Measurements from ENCODE around the gene CHN1. TPM values are rescaled to one million over a fixed set of nuclear protein-coding genes. Genes with fewer than 3 reads are reported as not detected.

Gene CHN1
- total RNA-seq, 2 experiments from 2014 or later: 5.3 to 5.6 TPM

GRCh38 chr2:174874085-174874484, 131.1 kb downstream of the CHN1 start:
- H3K9me3 Mint-ChIP-seq: no peaks in the 10 kb centered on the region
- TF ChIP-seq CTCF (IDR thresholded peaks at IDR 0.05): no peak
- Histone ChIP-seq H3K27me3 (ENCODE audit: control insufficient read depth in 1 of 2, insufficient read depth in 2 of 2, low read length in 2 of 2) (no peaks in the 10 kb centered on the region), H3K9me3 (ENCODE audit: control insufficient read depth in 1 of 2, insufficient read depth in 1 of 2, low read length in 2 of 2) (no peaks in the 10 kb centered on the region), H3K27ac (ENCODE audit: low read depth in 1 of 2, low read length in 2 of 2) (no peak overlapping the region), H3K4me3 (ENCODE audit: low read length) (no peak overlapping the region), H3K4me1 (ENCODE audit: insufficient read depth, low read length) (no peaks in the 10 kb centered on the region), H3K36me3 (ENCODE audit: insufficient read depth, low read length) (no peaks in the 10 kb centered on the region)
- H3K4me3 Mint-ChIP-seq: no peak overlapping the region
- H3K4me1 Mint-ChIP-seq (ENCODE audit: low read depth): no peaks in the 10 kb centered on the region
- intact Hi-C loops (cut with DNase I, micrococcal nuclease): no loop called here
- no peaks in the 10 kb centered on the region for H3K27me3 Mint-ChIP-seq
- no peak overlapping the region for H3K27ac Mint-ChIP-seq
- ATAC-seq (ENCODE audit: poor library complexity) (no peak), DNase-seq (no peak)
- ChIA-PET POLR2A (interaction anchor here (0.6 kb wide), 1 partner anchor 18 kb away, joined by 3 read pairs; no protein-coding TSS in a partner anchor), CTCF (no interaction called here)
- no peaks in the 10 kb centered on the region for H3K36me3 Mint-ChIP-seq (ENCODE audit: low read depth)

- ChIA-PET CTCF (no interaction called here), POLR2A (interaction anchor here (0.6 kb wide), 1 partner anchor 17 kb away, joined by 3 read pairs; no protein-coding TSS in a partner anchor)
- H3K36me3 Mint-ChIP-seq (ENCODE audit: low read depth): no peaks in the 10 kb centered on the region
- H3K27ac ChIP-seq (ENCODE audit: low read depth in 1 of 2, low read length in 2 of 2): no peak overlapping the region
- TF ChIP-seq CTCF (IDR thresholded peaks at IDR 0.05): no peak
- H3K9me3 ChIP-seq (ENCODE audit: control insufficient read depth in 1 of 2, insufficient read depth in 1 of 2, low read length in 2 of 2): no peaks in the 10 kb centered on the region
- H3K27me3 ChIP-seq (ENCODE audit: control insufficient read depth in 1 of 2, insufficient read depth in 2 of 2, low read length in 2 of 2): no peaks in the 10 kb centered on the region
- no peaks in the 10 kb centered on the region for H3K36me3 ChIP-seq (ENCODE audit: insufficient read depth, low read length)
- no peak for DNase-seq
- intact Hi-C loops (cut with DNase I, micrococcal nuclease): no loop called here
- H3K9me3 Mint-ChIP-seq: no peaks in the 10 kb centered on the region
- H3K4me1 ChIP-seq (ENCODE audit: insufficient read depth, low read length): no peaks in the 10 kb centered on the region
- H3K27ac Mint-ChIP-seq: no peak overlapping the region
- H3K27me3 Mint-ChIP-seq: no peaks in the 10 kb centered on the region
- no peak for ATAC-seq (ENCODE audit: poor library complexity)
- H3K4me3 ChIP-seq (ENCODE audit: low read length): no peak overlapping the region
- no peaks in the 10 kb centered on the region for H3K4me1 Mint-ChIP-seq (ENCODE audit: low read depth)
- H3K4me3 Mint-ChIP-seq: no peak overlapping the region
These were observed 131.7 kb downstream of the CHN1 start for GRCh38 chr2:174873471-174873870.

DNA sequence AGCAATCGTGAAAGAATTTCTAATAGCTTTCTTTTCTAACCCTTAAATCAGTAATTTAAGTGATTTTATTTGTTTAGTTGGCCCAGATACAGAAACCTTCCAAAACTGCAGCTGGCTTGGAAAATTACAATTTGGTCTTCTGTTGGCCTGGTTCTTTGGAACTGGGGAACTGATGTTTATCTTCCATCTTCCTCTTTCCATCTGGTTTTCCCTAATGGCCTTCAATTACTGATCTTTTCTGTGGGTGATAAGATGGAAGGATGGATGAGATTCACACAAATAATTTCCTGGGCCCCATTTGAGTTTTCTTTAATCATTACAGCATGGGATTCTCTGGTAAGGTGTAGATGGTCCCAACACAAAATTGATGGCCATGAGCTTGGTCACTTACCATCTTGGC, 134.4 kb downstream of the CHN1 start:
- no peak overlapping the region for H3K27ac Mint-ChIP-seq
- H3K4me3 Mint-ChIP-seq: no peak overlapping the region
- TF ChIP-seq CTCF (IDR thresholded peaks at IDR 0.05): no peak
- Histone ChIP-seq H3K4me3 (ENCODE audit: low read length) (no peak overlapping the region), H3K27me3 (ENCODE audit: control insufficient read depth in 1 of 2, insufficient read depth in 2 of 2, low read length in 2 of 2) (no peaks in the 10 kb centered on the region), H3K36me3 (ENCODE audit: insufficient read depth, low read length) (no peaks in the 10 kb centered on the region), H3K4me1 (ENCODE audit: insufficient read depth, low read length) (no peaks in the 10 kb centered on the region), H3K27ac (ENCODE audit: low read depth in 1 of 2, low read length in 2 of 2) (no peak overlapping the region), H3K9me3 (ENCODE audit: control insufficient read depth in 1 of 2, insufficient read depth in 1 of 2, low read length in 2 of 2) (no peaks in the 10 kb centered on the region)
- ChIA-PET POLR2A (no interaction called here), CTCF (no interaction called here)
- no peaks in the 10 kb centered on the region for H3K36me3 Mint-ChIP-seq (ENCODE audit: low read depth)
- DNase-seq: no peak
- intact Hi-C loops (cut with DNase I, micrococcal nuclease): no loop called here
- no peak for ATAC-seq (ENCODE audit: poor library complexity)
- H3K4me1 Mint-ChIP-seq (ENCODE audit: low read depth): no peaks in the 10 kb centered on the region
- H3K9me3 Mint-ChIP-seq: no peaks in the 10 kb centered on the region
- H3K27me3 Mint-ChIP-seq: peaks cover 3% of the 10 kb centered on the region

All from CD4-positive, alpha-beta T cell (primary cell).